22Rv1 (cell line): ENCODE data around the gene STYXL1.

Experiments used
- ZFX ChIP-seq: fragments of 450-650 bp; IDR thresholded peaks from 2 replicates; pipeline ENCODE4 v1.6.1; 2017; ENCODE audit warnings: antibody characterized with exemption, borderline replicate concordance
- TF ChIP-seq, protein P1 (sequence below): fragments of 450-650 bp; IDR thresholded peaks from 2 replicates; pipeline ENCODE4 v1.5.1; 2017; ENCODE audit warnings: mild to moderate bottlenecking

DNA sequence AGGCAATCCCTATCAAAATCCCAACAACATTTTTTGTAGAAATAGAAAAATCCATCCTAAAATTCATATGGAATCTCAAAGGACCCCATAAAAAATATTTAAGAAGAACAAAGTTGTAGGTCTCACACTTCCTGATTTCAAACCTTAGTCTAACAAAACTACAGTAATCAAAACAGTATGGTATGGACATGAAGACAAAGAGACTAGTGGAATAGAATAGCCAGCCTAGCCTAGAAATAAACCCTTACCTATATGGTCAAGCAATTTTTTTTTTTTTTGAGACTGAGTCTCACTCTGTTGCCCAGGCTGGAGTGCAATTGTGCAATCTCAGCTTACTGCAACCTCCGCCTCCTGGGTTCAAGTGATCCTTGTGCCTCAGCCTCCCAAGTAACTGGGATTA is 49.8 kb downstream of the STYXL1 start:
- TF ChIP-seq, protein P1, sequence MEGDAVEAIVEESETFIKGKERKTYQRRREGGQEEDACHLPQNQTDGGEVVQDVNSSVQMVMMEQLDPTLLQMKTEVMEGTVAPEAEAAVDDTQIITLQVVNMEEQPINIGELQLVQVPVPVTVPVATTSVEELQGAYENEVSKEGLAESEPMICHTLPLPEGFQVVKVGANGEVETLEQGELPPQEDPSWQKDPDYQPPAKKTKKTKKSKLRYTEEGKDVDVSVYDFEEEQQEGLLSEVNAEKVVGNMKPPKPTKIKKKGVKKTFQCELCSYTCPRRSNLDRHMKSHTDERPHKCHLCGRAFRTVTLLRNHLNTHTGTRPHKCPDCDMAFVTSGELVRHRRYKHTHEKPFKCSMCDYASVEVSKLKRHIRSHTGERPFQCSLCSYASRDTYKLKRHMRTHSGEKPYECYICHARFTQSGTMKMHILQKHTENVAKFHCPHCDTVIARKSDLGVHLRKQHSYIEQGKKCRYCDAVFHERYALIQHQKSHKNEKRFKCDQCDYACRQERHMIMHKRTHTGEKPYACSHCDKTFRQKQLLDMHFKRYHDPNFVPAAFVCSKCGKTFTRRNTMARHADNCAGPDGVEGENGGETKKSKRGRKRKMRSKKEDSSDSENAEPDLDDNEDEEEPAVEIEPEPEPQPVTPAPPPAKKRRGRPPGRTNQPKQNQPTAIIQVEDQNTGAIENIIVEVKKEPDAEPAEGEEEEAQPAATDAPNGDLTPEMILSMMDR = no peak
- TF ChIP-seq ZFX = no peak
